ENCODE data around the gene SDK1.

GRCh38 chr7:3279147-3279818, 21.8 kb upstream of the SDK1 start:
- no peak for TF ChIP-seq GRHL2 (CRISPR knock-in tag; IDR thresholded peaks at IDR 0.05; ENCODE audit: insufficient replicate concordance, severe bottlenecking)
- no peak for TF ChIP-seq CTCF (IDR thresholded peaks at IDR 0.05)
- no peak for TF ChIP-seq GABPB1 (CRISPR knock-in tag; IDR thresholded peaks at IDR 0.05)
- TF ChIP-seq AR (CRISPR knock-in tag; IDR thresholded peaks at IDR 0.05), result no peak
- TF ChIP-seq ZNF263 (CRISPR knock-in tag; IDR thresholded peaks at IDR 0.05; ENCODE audit: low read depth), result no peak
- no peak for TF ChIP-seq STAT6 (CRISPR knock-in tag; conservative IDR thresholded peaks at IDR 0.05; ENCODE audit: low read depth)

Data from WTC11 (cell line).